Neural crest cell (in vitro differentiated cells): ENCODE results near the gene CIROP. TPM values are rescaled to one million over a fixed set of nuclear protein-coding genes. Genes with fewer than 3 reads are reported as not detected.

Experiments
- DNase-seq: peaks from one replicate; pipeline ENCODE4 v3.0.0; 2021; ENCODE audit warnings: low read depth, mixed read lengths, low spot score
- H3K27ac Mint-ChIP-seq: one replicate; pipeline ENCODE4 v1.8.0; 2021; ENCODE audit warnings: mild to moderate bottlenecking, mixed read lengths; ENCODE audit not compliant: unreplicated experiment
- H3K27me3 Mint-ChIP-seq: 2 replicates; pipeline ENCODE4 v1.8.0; 2021; ENCODE audit warnings: low read depth, mild to moderate bottlenecking, mixed read lengths
- H3K36me3 Mint-ChIP-seq: 2 replicates; pipeline ENCODE4 v1.8.0; 2021; ENCODE audit warnings: low read depth, mild to moderate bottlenecking, mixed read lengths
- H3K4me1 Mint-ChIP-seq: 2 replicates; pipeline ENCODE4 v1.8.0; 2021; ENCODE audit warnings: mixed read lengths
- H3K4me3 Mint-ChIP-seq: one replicate; pipeline ENCODE4 v1.8.0; 2021; ENCODE audit warnings: mild to moderate bottlenecking, mixed read lengths
- H3K9me3 Mint-ChIP-seq: 2 replicates; pipeline ENCODE4 v1.8.0; 2021; ENCODE audit warnings: mixed read lengths
- CTCF ChIP-seq: fragments of 200-600 bp; sonication (generic); conservative IDR thresholded peaks from 2 replicates; pipeline ENCODE4 v1.5.0; 2021; ENCODE audit warnings: antibody characterized with exemption, mild to moderate bottlenecking
- total RNA-seq: library from RNA; stranded (reverse); gene quantifications from 2 replicates; pipeline ENCODE4 v1.2.1, GENCODE V29; 2021

CIROP gene
- total RNA-seq, 1 donor from 2014 or later, result not detected

DNA sequence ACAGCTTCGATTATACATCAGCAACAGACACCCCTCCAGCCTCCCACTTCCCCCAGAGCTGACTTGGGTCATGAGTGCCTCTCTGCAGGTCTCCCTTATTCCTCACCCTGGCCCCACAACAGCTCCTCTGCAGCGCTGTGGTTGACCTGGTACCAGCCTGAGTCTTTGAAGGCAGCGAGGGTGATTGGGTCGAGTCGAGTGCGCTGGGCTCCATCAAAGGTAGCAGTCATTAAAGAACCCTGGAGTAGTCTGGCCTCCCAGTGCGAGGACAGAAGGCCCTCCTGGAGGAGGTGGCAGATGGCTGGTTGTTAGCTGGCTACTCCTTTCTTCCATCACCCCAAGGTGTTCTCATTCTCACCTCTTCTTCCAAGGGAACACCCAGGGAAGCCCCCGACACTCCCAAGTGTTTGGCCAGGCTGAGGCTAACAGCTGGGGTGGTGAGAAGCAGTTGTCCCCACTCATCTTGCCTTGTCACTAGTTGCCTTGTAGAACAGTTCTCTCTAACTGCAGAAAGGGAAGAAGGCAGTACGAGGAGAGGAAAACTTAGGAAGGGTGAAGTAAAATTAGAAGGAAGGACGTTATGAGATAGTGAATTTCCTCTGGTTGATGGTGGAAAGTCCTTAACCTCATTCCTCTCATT is 2.7 kb downstream of the CIROP start:
- H3K27me3 Mint-ChIP-seq, result peaks cover 13% of the 10 kb centered on the region
- no peak overlapping the region for H3K27ac Mint-ChIP-seq
- H3K9me3 Mint-ChIP-seq, result no peaks in the 10 kb centered on the region
- H3K4me3 Mint-ChIP-seq, result no peak overlapping the region
- peaks cover 2% of the 10 kb centered on the region for H3K36me3 Mint-ChIP-seq
- peaks cover 10% of the 10 kb centered on the region for H3K4me1 Mint-ChIP-seq
- no peak for TF ChIP-seq CTCF
- DNase-seq, result no peak

GRCh38 chr14:23101213-23101970 is 3.4 kb downstream of the CIROP start:
- no peaks in the 10 kb centered on the region for H3K9me3 Mint-ChIP-seq
- H3K4me1 Mint-ChIP-seq, result peaks cover 18% of the 10 kb centered on the region
- peaks cover 2% of the 10 kb centered on the region for H3K36me3 Mint-ChIP-seq
- H3K27me3 Mint-ChIP-seq, result peaks cover 13% of the 10 kb centered on the region
- TF ChIP-seq CTCF, result no peak
- H3K27ac Mint-ChIP-seq, result no peak overlapping the region
- no peak overlapping the region for H3K4me3 Mint-ChIP-seq
- DNase-seq, result no peak

DNA sequence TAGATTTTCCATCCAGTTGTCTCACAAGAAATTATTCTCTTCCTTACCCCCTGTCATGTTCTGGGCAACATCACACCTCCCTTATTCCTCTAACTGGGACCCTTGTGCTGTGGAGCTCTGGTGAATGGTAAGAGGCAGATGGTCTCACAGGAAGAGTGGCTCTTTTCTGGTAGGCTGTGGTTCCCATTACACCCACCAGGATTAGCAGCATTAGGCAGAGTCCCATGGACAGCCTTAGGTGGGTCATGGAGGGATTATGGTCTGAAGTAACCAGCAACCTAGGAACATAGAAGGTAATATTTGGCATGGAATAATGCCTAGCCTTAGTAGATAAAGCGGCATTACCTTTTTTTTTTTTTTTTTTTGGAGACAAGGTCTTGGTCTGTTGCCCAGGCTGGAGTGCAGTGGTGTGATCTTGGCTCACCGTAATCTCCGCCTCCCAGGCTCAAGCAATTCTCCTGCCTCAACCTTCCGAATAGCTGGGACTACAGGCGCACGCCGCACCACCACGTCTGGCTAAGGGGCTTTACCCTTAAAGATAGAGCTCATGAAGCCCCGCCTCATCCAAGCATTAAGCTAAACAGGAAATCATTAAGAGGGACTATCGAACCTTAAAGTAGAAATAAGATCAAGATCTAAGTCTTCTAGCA is 5.5 kb downstream of the CIROP start:
- Mint-ChIP-seq H3K9me3 (no peaks in the 10 kb centered on the region), H3K27ac (no peak overlapping the region), H3K4me1 (peaks cover 9% of the 10 kb centered on the region), H3K4me3 (peak overlapping the region; percentile 32), H3K36me3 (peaks cover 2% of the 10 kb centered on the region), H3K27me3 (peaks cover 7% of the 10 kb centered on the region)
- no peak for DNase-seq
- TF ChIP-seq CTCF, result no peak

DNA sequence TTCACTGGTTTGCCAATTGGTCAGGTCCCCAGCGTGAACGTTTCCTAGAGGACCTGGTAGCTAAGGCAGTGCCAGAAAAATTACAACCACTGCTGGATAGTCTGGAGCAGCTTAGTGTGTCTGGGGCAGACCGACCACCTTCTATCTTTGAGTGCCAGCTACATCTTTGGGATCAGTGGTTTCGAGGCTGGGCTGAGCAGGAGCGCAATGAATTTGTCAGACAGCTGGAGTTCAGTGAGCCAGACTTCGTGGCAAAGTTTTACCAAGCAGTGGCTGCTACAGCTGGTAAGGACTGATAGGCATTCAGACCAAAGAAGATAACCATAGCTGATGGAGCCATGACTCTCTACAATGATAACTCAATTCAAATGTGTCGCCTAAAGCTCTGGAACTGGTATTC is 7.0 kb downstream of the CIROP start:
- H3K9me3 Mint-ChIP-seq, result no peaks in the 10 kb centered on the region
- peaks cover 2% of the 10 kb centered on the region for H3K36me3 Mint-ChIP-seq
- no peak for TF ChIP-seq CTCF
- H3K4me1 Mint-ChIP-seq, result peaks cover 12% of the 10 kb centered on the region
- no peak for DNase-seq
- peaks cover 2% of the 10 kb centered on the region for H3K27me3 Mint-ChIP-seq
- H3K4me3 Mint-ChIP-seq, result no peak overlapping the region
- H3K27ac Mint-ChIP-seq, result no peak overlapping the region

GRCh38 chr14:23095196-23096108 is 9.3 kb downstream of the CIROP start, which contains the start of gene C14orf119:
Gene C14orf119, plus strand, starts transcription at chr14:23095505. Its CDS starts 2,154 bp downstream, at chr14:23097659.
- no peak within 1 kb of the TSS for H3K4me3 Mint-ChIP-seq
- H3K27ac Mint-ChIP-seq, result no peak within 1 kb of the TSS
- H3K4me1 Mint-ChIP-seq, result peaks cover 15% of the 10 kb centered on the region
- peaks cover 8% of the 10 kb centered on the region for H3K36me3 Mint-ChIP-seq
- no peak for DNase-seq
- no peak for TF ChIP-seq CTCF
- no peaks in the 10 kb centered on the region for H3K9me3 Mint-ChIP-seq
- H3K27me3 Mint-ChIP-seq, result no peaks in the 10 kb centered on the region
